NT2/D1 (cell line): ENCODE results near the gene NPY1R.

Experiments used
- YY1 ChIP-seq: IDR thresholded peaks from 2 replicates; pipeline ENCODE4 v1.6.1; 2011; ENCODE audit not compliant: insufficient read length, insufficient read depth
- ZNF274 ChIP-seq: IDR thresholded peaks from 2 replicates; pipeline ENCODE4 v1.6.1; 2011; ENCODE audit warnings: mild to moderate bottlenecking, low read depth, low read length

DNA sequence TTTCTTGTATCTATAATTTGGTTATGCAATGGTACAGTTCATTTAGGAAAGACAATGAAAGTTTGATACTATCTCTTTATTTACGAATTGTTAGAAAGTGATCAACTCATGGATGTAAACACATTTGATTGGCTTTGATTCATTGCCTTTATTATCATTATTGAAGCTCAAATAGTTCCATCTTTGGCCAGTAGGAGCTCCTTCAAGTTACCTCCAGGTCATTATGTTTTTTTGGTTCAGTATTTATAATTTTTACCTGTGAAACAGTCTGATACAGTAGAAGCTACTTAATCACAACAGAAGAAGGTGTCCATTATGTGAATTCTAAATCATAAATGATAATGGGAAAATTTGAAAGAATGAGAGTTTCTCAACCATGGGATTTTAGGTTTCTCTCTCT is 23.7 kb upstream of the NPY1R start:
- no peak for TF ChIP-seq YY1
- no peak for TF ChIP-seq ZNF274
